GM12878 (cell line): Measurements from ENCODE around the gene ZNF772. TPM values are rescaled to one million over a fixed set of nuclear protein-coding genes. Genes with fewer than 3 reads are reported as not detected.
A peak's percentile ranks its signal among the peaks of the same experiment; 100 is the strongest.

Experiments used
- ATF7 ChIP-seq: fragments of 450-650 bp; IDR thresholded peaks from 2 replicates; pipeline ENCODE4 v1.6.1; 2016; ENCODE audit warnings: low read depth, mild to moderate bottlenecking
- BCLAF1 ChIP-seq: fragments of 450-650 bp; IDR thresholded peaks from 2 replicates; pipeline ENCODE4 v1.6.1; 2017; ENCODE audit warnings: antibody characterized with exemption, mild to moderate bottlenecking, moderate library complexity
- BRCA1 ChIP-seq: IDR thresholded peaks from 2 replicates; pipeline ENCODE4 v1.6.1; 2011; ENCODE audit warnings: low read depth, low read length, improper control_type of control experiment
- CREM ChIP-seq: IDR thresholded peaks from 2 replicates; pipeline ENCODE4 v1.6.1; 2014; ENCODE audit warnings: antibody characterized with exemption, low read depth
- CTCF ChIP-seq, 3 experiments: IDR thresholded peaks in 2 of 3; conservative IDR thresholded peaks in 1 of 3; 2 replicates each; pipeline ENCODE4 v1.5.1; 2011; ENCODE audit warnings: low read depth in 3 of 3, low read length in 3 of 3, mild to moderate bottlenecking in 3 of 3, control low read depth in 2 of 3, moderate library complexity in 2 of 3, inconsistent platforms in 1 of 3, mixed read lengths in 1 of 3; ENCODE audit not compliant: control insufficient read depth in 2 of 3, insufficient read depth in 1 of 3; ENCODE audit errors: extremely low read depth in 1 of 3
- E2F4 ChIP-seq: IDR thresholded peaks from 2 replicates; pipeline ENCODE4 v1.6.1; 2012; ENCODE audit warnings: low read depth, low read length, improper control_type of control experiment
- EGR1 ChIP-seq, 2 experiments: IDR thresholded peaks; 1 replicate in 1 of 2; 2 replicates in 1 of 2; pipeline ENCODE4 v1.6.1; 2011 to 2012; ENCODE audit warnings: low read depth in 2 of 2, low read length in 2 of 2, borderline replicate concordance in 1 of 2, mild to moderate bottlenecking in 1 of 2, moderate library complexity in 1 of 2
- FOS ChIP-seq: IDR thresholded peaks from 3 replicates; pipeline ENCODE4 v1.6.1; 2011; ENCODE audit warnings: borderline replicate concordance; ENCODE audit not compliant: insufficient read length; ENCODE audit errors: extremely low read depth
- FOXK2 ChIP-seq: fragments of 450-650 bp; IDR thresholded peaks from 2 replicates; pipeline ENCODE4 v1.6.1; 2017; ENCODE audit warnings: mild to moderate bottlenecking, moderate library complexity
- FOXM1 ChIP-seq: IDR thresholded peaks from 2 replicates; pipeline ENCODE4 v1.6.1; 2012; ENCODE audit warnings: low read depth, mild to moderate bottlenecking, inconsistent platforms, low read length, moderate library complexity
- HCFC1 ChIP-seq: fragments of 150-350 bp; IDR thresholded peaks from 2 replicates; pipeline ENCODE4 v1.6.1; 2014; ENCODE audit warnings: low read length
- HDAC2 ChIP-seq: fragments of 200-600 bp; sonication (generic); IDR thresholded peaks from 2 replicates; pipeline ENCODE4 v1.6.1; 2017
- IKZF2 ChIP-seq, 2 experiments: fragments of 450-650 bp; IDR thresholded peaks; 2 replicates each; pipeline ENCODE4 v1.6.1; 2017; ENCODE audit warnings: mild to moderate bottlenecking in 2 of 2, moderate library complexity in 2 of 2
- MEF2B ChIP-seq: fragments of 450-650 bp; IDR thresholded peaks from 2 replicates; pipeline ENCODE4 v1.6.1; 2018; ENCODE audit warnings: mild to moderate bottlenecking, moderate library complexity; ENCODE audit not compliant: partially characterized antibody, poor library complexity, severe bottlenecking
- MYC ChIP-seq: IDR thresholded peaks from 2 replicates; pipeline ENCODE4 v1.6.1; 2011; ENCODE audit warnings: mild to moderate bottlenecking, low read length, moderate library complexity, inconsistent platforms; ENCODE audit not compliant: insufficient read depth, insufficient replicate concordance, insufficient read length, severe bottlenecking
- NFIC ChIP-seq: IDR thresholded peaks from 2 replicates; pipeline ENCODE4 v1.6.1; 2012; ENCODE audit warnings: low read depth, mild to moderate bottlenecking, inconsistent platforms, low read length, moderate library complexity
- PML ChIP-seq: IDR thresholded peaks from 2 replicates; pipeline ENCODE4 v1.6.1; 2012; ENCODE audit warnings: low read length, inconsistent platforms
- POLR2A ChIP-seq: IDR thresholded peaks from 2 replicates; pipeline ENCODE4 v1.6.1; 2011; ENCODE audit warnings: low read depth, mild to moderate bottlenecking, low read length
- RAD51 ChIP-seq: fragments of 450-650 bp; IDR thresholded peaks from 2 replicates; pipeline ENCODE4 v1.6.1; 2016; ENCODE audit warnings: moderate library complexity, mild to moderate bottlenecking, inconsistent platforms
- SKIL ChIP-seq: fragments of 450-650 bp; IDR thresholded peaks from 2 replicates; pipeline ENCODE4 v1.6.1; 2017; ENCODE audit warnings: mild to moderate bottlenecking, low read depth, inconsistent platforms; ENCODE audit not compliant: poor library complexity, severe bottlenecking
- SP1 ChIP-seq: IDR thresholded peaks from one replicate; pipeline ENCODE4 v1.6.1; 2011; ENCODE audit warnings: low read depth, low read length
- YY1 ChIP-seq: IDR thresholded peaks from 2 replicates; pipeline ENCODE4 v1.6.1; 2011; ENCODE audit warnings: low read depth, mild to moderate bottlenecking, low read length
- ZBED1 ChIP-seq: IDR thresholded peaks from 2 replicates; pipeline ENCODE4 v1.6.1; 2016; ENCODE audit warnings: borderline replicate concordance
- polyA plus RNA-seq, 11 experiments: library from polyadenylated mRNA; depleted of rRNA in 4 of 11; unstranded in 6 of 11; stranded (reverse) in 5 of 11; fragments of >200 nt; fragmentation: Nextera tagmentation in 4 of 11; fragmentation: Illumina TruSeq in 1 of 11; extraction: Ambion mirVana in 4 of 11; extraction: Trizol in 1 of 11; gene quantifications; 1 replicate in 1 of 11; 2 replicates in 10 of 11; pipeline versions ENCODE4 v1.2.1 to v1.2.3, GENCODE V29; 2011 to 2016; ENCODE audit warnings: inconsistent platforms in 2 of 11, missing spikeins in 2 of 11, low read depth in 1 of 11
- total RNA-seq, 4 experiments: library from RNA; depleted of rRNA in 3 of 4; stranded (reverse); fragments of >200 nt in 3 of 4; fragmentation: Illumina TruSeq in 1 of 4; extraction: Trizol in 1 of 4; gene quantifications; 2 replicates each; pipeline versions ENCODE4 v1.2.1 to v1.2.3, GENCODE V29; 2013 to 2021

The ZNF772 gene
- total and polyA plus RNA-seq, 10 of the 15 experiments (the other 5 are each of a cell fraction or from before 2014, with no cell fraction given): 0.42 to 8.7 (median 3.8) TPM

- TF ChIP-seq MEF2B (no peak), NFIC (no peak), ATF7 (peak; percentile 54), CREM (peak; percentile 72), HCFC1 (peak; percentile 90), PML (no peak), HDAC2 (no peak), FOS (no peak), SKIL (no peak), SP1 (peak; percentile 67), RAD51 (no peak), BCLAF1 (no peak), EGR1 (IDR thresholded peaks at IDR 0.05; ENCODE audit: borderline replicate concordance in 1 of 2, low read depth in 2 of 2, low read length in 2 of 2) (no peak), BRCA1 (no peak), E2F4 (no peak), IKZF2 (IDR thresholded peaks at IDR 0.05) (peak; percentile 19 to 60; a peak in 2 of 4 replicates), FOXK2 (no peak), MYC (no peak), FOXM1 (no peak), POLR2A (peak; percentile 45; the same call in 1 of the 2 replicates), CTCF (IDR thresholded peaks at IDR 0.05 in 2 of 3, conservative IDR thresholded peaks at IDR 0.05 in 1 of 3; ENCODE audit: control insufficient read depth in 2 of 3, extremely low read depth in 1 of 3, insufficient read depth in 1 of 3, low read depth in 3 of 3, low read length in 3 of 3) (peak; percentile 38 to 65 (median 56)), ZBED1 (no peak), YY1 (peak; percentile 91)
Observed at GRCh38 chr19:57477191-57478008, at the start of gene ZNF772 (continued).
